Measurements from ENCODE around the gene CEP63.
"Not testable (repeated sequence)": the region's sequence is repeated elsewhere in the genome, so short reads cannot be mapped to it uniquely, and the experiment has no call there.

The CEP63 gene

DNA sequence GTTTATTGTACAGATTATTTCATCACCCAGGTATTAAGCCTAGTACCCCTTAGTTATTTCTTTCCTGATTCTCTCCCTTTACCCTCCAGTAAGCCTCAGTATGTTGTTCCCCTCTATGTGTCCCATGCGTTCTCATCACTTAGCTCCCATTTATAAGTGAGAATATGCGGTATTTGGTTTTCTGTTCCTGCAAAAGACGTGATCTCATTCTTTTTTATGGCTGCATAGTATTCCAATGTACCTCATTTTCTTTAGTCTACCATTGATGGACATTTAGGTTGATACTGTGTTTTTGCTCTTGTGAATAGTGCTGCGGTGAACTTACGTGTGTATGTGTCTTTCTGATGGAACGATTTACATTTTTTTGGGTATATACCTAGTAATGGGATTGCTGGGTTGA is 36.7 kb downstream of the CEP63 start:
- no peak for DNase-seq

DNA sequence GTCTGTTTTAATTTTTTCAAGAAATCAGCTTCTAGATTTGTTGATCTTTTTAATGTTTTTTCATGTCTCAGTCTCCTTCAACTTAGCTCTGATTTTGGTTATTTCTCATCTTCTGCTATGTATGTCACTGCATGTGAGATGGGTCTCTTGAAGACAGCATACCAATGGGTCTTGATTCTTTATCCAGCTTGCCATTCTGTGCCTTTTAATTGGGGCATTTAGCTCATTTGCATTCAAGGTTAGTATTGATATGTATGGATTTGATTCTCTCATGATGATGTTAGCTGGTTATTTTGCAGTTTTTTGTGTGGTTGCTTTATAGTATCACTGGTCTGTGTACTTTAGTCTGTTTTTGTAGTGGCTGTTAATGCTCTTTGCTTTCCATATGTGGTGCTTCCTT is 39.4 kb downstream of the CEP63 start:
- no peak for DNase-seq

DNA sequence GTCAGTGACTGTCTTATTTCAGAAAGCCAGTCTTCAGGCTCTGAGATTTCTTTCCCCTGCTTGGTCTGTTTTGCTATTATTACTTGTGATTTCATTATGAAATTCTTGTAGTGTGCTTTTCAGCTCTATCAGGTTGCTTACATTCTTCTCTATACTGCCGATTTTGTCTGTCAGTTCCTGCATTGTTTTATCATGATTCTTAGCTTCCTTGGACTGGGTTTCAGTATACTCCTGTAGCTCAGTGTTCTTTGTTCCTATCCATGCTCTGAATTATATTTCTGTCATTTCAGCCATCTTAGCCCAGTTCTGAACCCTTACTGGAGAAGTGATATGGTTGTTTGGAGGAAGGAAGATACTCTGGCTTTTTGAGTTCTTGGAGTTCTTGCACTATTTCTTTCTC is 40.5 kb downstream of the CEP63 start:
- no peak for DNase-seq

DNA sequence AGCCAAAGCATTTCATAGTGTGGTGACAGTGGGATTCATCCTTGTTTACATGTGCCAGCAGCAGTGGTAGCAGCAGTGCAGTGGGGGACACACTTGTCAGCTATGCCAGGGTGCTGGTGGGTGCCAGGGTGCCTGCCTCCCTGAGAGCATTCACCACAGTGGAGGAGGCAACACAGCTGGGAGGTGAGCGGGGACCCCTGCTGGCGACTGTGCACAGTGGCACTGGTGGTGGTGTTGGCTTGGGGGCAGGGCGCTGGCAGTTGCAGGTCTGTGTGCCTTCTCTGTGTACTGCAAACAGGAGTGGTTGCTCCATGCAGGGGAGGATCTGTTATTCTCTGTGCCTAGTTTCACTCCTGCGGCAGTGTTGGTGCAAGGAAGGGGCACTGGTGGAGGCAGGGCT is 41.2 kb downstream of the CEP63 start:
- no peak for DNase-seq

DNA sequence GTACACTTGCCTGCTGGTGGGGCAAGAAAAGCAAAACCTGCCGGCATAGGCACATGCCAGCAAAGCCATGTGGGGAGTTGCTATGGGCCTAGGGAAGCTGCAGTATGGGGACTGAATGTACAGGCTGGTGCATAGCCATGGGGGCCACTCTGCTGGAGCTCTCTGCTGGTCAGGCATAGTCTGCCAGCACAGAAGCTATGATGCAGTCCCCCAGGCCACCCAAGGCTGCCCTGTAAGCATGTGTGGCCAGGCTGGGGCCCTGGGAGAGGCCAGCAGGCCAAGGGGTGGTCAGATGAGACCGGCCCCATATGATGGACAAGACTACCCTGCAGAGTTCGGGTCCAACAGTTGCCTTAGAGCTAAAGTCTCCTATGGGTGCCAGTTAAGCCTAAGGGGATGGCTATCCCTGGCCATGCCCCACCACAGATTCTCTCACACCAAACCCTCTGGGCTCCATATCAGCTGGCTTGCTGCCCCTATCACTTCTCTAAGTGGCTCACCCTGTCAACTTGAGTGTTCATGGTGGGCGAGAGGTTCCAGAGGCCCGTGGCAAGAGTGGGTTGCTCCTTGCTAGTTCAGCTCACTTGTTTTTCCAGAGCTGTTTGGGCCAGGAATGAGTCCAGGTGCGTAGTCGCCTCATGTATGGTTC is 41.8 kb downstream of the CEP63 start:
- no peak for DNase-seq

DNA sequence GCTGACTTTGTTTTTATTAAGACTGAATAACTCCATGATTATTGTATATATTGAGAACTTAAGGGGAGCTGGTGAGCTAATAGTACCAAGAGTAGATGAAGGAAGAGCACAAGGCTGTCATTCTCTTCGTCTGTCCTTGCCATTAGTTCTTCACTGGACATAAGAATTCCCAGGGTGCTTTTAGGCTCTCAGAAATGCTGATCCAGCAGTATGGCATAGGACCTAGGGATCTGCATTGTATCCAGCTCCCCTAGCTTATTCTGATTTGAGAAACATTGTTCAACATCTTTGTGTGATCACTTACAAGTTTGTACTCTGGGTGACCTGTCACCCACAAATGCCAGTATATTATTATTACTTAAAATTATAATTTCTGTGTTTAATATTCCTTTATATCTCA is 47.6 kb downstream of the CEP63 start:
- no peak for DNase-seq

DNA sequence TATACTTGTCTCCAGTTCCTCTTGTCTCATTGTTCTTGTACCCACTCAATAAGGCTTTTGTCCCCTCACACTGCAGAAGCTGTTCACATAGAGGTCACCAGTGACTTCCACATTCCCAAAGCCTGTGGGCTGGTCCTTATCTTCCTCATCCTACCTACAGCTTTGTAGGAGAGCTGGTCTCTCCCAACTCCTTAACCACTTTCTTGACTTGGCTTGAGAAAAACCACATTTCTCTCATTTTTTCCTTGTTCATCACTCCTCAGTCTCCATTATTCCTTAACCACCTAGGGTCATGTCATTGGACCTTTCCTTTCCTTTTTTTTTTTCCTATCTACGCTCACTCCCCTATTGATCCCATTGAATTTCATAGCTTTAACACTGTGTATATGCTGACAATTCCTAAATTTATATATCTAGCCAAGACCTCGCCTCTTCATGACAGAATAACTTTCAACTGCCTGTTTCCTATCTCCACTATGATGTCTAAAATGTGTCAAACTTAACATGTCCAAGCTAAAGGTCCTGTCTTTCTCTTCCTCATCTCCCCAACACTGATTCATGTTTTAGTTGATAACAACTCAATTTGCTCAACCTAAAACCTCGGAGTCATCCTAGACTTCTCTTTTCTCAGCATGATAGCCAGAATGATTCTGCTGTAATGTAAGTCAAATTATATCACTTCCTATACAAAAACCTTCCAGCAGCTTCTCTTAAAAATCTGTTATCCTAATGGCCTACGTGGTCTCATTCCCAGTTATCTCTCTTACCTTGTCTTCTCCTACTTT is 49.5 kb downstream of the CEP63 start:
- no peak for DNase-seq

DNA sequence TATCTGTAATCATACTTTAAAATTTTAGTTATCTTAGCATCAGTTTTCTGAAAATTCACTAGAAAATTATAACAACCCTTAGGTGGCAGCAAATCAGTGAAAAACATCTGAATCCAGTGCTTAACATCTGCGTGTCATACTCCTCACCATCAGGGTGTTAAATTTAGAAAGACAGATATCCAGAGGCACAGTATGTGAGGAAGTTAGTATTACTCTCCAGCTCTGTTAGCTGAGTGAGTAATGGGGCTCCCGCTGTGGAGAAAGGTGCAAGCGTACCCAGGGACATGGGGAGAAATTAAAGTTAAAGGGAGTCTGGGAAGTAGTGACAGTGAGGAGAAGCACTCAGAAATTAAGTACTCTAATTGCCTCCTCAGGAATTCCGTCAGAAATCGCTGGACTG is 50.9 kb downstream of the CEP63 start:
- DNase-seq: no peak

DNA sequence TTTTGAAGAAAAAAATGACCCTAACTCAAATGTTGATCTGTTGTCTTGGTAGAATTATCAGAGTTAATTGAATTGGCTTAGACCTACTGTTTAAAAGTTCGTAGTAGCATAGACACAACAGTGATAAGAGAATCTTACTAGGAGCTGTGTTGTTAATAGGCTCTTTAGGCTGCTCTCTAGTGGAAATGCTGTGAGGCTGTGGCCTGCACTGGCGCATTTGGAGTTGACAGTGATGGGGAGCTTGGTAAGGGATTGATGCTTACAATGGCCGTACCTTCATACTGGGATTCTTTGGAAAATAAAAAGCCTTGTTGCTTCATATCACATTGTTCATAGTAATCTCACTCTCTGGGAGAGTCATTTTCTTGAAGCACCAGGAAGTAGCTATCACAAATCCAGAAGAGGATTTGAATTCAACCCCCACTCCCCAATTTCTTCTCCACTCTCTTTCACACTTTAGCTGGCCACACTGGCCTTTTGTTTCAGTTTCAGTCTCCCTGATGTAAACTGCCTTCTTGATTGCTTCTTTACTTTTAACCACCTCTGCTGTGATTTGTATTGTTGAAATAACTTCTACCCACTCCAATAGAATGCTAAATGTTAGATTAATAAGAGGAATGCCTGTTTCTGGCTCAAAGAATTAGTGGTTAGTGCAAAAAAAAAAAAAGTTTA is 56.6 kb downstream of the CEP63 start:
- no peak for DNase-seq

DNA sequence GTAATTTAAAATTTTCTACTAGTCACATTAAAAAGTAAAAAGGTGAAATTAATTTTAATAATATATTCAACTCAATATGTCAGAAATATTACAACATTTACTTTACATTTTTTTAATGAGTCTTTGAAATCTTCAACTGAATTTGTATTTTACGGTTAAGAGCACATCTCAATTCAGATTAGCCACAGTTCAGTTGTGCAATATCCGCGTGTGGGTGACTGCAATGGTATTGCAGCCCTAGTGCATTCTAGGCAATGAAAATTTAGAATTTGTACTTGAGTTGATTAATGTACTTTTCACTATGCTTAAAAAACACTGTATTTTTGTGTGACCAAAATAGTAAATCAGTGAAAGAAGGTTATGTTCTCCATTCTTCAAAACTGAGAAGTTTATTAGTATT is 57.3 kb downstream of the CEP63 start:
- DNase-seq: no peak

DNA sequence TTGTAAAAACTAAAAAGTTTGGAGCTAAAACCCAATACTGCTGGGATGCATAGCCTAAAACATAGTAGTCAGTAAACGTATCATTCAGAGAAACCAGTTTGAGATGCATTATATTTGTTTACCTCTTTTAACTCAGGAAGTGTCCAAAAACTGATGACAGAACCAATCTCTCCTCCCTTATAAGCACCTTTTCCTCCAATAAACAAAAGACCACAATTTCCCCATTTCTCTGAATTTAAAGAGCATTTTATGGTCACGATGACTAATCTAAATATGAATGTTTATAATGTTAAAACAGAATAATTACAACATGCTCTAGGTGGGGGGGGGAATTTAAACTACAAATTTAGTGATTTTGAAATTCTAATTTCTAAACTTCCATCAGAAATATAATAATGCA is 58.5 kb downstream of the CEP63 start:
- DNase-seq: no peak

DNA sequence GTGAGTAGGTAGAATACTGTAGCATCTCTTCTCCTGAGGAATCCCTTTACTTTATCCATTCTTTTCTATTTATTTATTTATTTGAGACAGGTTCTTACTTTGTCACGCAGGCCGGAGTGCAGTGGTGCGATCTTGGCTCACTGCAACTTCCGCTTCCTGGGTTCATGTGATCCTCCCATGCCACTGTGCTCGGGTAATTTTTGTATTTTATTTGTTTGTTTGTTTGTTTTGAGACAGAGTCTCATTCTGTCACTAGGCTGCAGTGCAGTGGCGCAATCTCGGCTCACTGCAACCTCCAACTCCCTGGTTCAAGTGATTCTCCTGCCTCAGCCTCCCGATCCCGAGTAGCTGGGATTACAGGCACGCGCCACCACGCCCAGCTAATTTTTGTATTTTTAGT is 58.9 kb downstream of the CEP63 start:
- DNase-seq: not testable (repeated sequence)

DNA sequence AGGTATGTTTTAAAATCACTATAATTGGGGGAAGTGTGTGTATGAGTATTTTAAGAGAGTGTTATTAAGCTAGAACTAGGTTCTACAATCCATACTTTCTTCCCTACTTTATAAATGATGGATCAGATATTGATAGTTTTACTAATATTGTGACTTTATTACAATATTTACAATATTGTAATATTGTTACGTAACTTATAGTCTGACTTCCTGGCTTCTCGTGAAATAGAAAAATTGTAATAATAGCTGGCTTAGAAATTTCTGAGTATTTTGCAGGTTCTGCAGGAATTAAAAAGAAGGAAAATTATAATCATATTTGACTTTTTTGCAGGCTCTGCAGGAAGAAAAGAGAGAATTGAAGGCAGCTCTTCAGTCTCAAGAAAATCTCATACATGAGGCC is 60.0 kb downstream of the CEP63 start:
- no peak for DNase-seq

DNA sequence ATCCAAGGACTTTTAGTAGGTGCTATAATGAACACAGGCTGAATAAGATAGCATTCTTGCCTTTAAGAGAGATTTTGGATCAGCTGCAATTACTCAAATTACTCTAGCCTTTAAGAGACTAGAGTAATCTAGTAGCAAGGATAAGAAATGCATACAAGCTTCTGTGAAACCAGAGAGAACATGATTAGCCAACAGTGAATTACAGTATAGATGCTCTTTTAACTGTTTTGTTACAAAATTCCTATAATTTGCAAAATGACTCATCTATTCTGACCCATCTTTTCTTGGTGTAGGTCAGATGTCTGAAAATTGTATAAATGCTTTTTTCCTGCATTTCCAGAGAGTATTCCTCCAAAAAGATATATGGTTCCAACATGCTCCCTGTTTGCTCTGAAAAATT is 66.9 kb downstream of the CEP63 start:
- no peak for DNase-seq

DNA sequence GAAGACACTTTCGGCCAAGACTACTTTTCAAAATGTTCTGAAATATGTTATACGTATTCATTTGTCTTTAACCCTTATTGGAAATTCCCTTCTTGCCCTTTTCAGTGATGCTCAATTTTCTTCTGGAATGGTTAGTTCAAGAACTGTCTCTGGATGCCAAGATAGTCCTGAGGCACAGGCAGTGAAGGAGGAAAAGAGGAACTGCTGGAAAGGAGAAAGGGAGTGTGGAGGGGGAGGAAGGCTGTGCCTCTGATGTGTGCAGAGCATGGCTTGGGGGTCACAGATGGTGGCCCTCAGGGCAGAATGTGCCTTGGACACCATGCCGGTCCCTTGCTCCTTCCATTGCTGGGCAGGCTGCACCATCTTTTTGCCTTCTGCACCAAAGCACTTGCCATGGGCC is 73.7 kb downstream of the CEP63 start:
- no peak for DNase-seq

DNA sequence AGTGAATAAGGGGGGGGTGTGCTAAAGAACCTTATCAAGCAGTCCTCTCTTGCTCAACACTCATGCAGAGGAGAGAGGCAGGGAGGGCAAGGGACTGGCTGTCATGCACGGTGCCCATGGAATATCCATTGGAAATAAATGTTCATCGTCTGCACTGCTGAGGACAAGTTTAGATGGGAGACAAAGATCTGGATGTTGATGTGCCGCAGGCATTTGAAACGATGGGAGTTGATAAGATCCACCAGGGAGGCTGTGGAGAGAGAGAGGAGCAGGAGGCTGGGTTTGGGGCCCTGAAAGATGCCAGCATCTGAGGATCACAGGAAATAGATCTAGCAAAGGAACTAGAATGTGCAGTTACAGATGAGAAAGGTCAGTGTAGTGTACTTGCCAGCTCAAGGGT is 76.2 kb downstream of the CEP63 start:
- no peak for DNase-seq

DNA sequence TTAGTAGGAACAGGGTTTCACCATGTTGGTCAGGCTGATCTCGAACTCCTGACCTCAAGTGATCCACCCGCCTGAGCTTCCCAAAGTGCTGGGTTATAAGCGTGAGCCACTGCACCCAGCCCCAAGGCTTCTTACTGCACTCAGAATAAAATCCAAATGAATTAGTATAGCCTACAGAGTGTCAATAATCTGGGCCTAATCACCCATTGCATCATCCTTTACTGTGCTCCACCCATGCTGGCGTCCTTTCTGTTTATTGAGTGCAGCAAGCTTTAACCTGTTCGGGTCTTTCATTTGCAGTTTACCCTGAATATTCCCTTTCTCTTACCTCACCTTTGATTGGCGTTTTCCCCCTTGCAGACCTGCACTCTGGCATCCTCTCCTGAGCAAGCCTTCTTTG is 77.7 kb downstream of the CEP63 start:
- no peak for DNase-seq

DNA sequence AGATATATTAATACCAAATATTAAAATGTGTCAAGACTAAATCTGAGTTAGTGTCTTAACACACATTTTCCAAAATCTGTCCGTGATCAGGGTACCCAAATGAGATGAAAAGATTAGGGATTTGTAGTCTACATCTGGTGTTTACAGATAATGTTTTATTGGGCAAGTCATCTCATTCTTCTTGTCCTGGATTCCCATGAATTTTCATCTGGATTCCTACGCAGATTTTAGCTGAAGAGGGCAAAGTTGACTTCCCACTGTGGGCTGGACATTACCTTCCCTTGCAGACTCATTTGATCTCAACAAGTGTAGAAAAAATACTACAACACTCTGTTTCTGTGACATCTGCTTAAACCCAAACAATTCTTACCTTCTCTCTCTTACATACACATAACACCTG is 79.1 kb downstream of the CEP63 start:
- no peak for DNase-seq

DNA sequence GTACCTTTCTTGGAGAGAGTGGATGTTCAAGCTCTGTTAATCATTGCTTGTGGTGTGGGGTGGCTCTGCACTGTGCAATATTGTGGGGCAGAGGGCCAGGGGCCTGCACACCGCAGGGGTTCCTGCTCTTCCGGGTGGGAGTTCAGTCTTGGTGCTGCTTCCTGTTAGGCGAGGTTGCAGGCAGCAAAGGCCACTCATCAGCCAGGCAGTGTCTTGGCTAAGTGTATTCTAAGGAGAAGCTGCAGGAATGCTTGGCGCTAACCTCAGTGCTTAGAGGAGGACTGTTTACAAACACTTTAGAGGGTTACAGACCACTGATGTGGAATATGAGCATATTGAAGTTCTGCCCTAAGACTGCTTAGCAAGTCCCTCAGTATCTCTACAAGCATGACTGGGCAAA is 81.7 kb downstream of the CEP63 start:
- DNase-seq: no peak

DNA sequence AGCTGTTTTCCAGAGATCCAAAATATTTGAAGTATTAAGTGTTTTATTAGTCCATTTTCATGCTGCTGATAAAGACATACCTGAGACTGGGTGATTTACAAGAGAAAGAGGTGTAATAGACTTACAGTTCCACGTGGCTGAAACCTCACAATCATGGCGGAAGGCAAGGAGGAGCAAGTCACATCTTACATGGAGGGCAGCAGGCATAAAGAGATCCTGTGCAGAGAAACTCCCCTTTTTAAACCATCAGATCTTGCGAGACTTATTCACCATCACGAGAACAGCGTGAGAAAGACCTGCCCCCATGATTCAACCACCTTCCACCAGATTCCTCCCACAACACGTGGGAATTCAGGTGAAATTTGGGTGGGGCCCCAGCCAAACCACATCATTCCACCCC is 82.9 kb downstream of the CEP63 start:
- DNase-seq: no peak

DNA sequence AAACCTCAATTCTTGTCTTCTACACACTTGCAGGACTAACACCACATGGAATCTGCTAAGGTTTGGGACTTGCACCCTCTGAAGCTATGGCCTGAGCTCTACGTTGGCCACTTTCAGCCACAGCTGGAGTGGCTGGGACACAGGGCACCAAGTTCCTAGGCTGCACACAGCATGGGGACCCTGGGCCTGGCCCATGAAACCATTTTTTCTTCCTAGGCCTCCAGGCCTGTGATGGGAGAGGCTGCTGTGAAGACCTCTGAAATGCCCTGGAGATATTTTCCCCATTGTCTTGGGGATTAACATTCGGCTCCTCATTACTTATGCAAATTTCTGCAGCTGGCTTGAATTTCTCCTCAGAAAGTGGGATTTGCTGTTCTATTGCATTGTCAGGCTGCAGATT is 84.0 kb downstream of the CEP63 start:
- DNase-seq: not testable (repeated sequence)

DNA sequence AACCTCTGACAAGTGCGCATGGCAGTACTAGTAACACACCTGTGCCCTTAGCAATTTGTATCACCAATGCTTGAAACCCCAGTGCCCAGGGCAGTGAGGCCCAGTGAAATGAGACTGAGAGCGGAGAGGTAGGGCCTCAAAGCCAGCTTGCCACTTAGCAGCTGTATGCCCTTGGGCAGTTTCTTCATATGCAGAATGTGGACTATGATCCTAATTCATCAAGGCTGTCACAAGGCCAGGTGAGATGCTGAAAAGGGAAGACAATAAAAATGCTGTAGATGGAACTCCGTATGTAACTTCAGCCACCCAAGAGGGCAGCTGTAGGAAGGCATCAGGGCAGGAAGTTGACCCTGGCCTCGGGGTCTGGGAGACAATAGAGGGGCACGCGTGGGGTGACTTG is 90.6 kb downstream of the CEP63 start:
- no peak for DNase-seq

DNA sequence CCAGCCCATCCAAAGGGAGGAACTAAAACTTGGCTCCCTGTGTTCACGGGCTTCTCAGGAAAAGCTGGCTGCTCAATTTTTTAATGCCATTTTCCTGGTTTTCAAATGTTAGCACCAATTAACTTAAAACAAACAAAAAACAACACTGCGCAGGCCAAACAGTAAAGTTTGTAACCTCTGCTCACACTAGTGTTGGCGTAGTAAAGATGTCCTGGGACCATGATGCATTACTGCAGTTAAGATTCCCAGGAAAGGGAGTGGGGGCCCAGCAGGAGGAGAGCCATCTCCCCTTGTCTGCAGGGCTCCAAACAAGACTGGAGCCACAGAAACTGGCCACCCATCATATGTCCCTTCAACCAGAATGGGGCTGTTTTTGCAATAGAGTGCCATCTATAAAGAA is 91.0 kb downstream of the CEP63 start:
- no peak for DNase-seq

DNA sequence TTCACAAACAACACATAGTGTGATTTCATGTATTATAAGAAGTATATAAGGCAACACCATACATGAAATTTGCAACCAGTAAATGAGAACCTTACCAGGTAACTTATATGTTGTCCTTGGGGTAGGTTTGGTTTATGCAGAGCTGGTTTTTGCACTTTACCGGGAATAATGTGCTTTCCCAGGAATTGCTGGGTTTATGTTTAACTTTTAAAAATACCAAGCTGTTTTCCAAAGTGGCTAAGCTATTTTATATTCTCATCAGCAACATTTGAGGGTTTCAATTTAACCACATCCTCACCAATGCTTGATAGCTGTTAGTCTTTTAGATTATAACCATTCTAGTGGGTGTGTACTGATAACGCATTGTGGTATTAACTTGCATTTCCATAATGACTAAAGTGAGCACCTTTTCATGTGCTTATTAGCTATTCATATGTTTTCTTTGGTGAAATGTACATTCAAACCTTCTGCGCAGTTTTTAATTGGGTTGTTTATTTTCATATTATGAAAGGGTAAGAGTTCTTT is 93.3 kb downstream of the CEP63 start:
- DNase-seq: no peak
